Measurements from ENCODE around the gene ANKRD10. TPM values are rescaled to one million over a fixed set of nuclear protein-coding genes. Genes with fewer than 3 reads are reported as not detected.
A peak's percentile ranks its signal among the peaks of the same experiment; 100 is the strongest.
"Not testable (repeated sequence)": the region's sequence is repeated elsewhere in the genome, so short reads cannot be mapped to it uniquely, and the experiment has no call there.

Gene ANKRD10
- total RNA-seq, 4 donors from 2014 or later, result 87.8 to 182 (median 145) TPM

DNA sequence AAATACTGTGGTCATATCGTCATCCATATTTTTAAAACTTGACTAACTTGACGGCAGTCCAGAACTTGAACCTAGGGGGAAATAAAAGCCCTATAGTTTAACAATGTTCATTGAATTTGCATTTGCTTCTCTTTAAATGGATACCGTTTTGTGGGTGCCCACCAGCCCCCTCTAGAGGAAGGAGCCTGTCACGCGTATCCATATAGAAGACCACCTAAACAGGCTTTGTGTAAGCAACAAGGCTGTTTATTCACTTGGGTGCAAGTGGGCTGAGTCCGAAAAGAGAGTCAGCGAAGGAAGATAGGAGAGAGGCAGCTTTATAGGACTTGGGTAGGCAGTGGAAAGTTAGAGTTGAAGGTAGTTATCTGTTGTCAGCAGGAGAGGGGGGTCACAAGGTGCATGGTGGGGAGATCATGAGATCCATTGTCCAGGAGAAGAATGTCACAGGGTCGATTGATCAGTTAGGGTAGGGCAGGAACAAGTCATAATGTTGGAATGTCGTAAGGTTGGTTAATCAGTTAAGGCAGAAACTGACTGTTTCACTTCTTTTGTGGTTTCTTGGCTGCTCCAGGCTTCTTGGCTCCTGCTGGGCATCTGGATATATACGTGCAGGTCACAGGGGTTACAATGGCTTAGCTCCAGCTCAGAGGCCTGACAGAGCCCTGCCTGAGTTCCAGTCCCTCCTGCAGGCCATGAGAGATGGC, 42.5 kb upstream of the ANKRD10 start:
- ATAC-seq (ENCODE audit: low FRiP score), result no peak
- TF ChIP-seq, protein P1, sequence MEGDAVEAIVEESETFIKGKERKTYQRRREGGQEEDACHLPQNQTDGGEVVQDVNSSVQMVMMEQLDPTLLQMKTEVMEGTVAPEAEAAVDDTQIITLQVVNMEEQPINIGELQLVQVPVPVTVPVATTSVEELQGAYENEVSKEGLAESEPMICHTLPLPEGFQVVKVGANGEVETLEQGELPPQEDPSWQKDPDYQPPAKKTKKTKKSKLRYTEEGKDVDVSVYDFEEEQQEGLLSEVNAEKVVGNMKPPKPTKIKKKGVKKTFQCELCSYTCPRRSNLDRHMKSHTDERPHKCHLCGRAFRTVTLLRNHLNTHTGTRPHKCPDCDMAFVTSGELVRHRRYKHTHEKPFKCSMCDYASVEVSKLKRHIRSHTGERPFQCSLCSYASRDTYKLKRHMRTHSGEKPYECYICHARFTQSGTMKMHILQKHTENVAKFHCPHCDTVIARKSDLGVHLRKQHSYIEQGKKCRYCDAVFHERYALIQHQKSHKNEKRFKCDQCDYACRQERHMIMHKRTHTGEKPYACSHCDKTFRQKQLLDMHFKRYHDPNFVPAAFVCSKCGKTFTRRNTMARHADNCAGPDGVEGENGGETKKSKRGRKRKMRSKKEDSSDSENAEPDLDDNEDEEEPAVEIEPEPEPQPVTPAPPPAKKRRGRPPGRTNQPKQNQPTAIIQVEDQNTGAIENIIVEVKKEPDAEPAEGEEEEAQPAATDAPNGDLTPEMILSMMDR (IDR thresholded peaks at IDR 0.05), result no peak
- no peak for DNase-seq (ENCODE audit: low spot score)

DNA sequence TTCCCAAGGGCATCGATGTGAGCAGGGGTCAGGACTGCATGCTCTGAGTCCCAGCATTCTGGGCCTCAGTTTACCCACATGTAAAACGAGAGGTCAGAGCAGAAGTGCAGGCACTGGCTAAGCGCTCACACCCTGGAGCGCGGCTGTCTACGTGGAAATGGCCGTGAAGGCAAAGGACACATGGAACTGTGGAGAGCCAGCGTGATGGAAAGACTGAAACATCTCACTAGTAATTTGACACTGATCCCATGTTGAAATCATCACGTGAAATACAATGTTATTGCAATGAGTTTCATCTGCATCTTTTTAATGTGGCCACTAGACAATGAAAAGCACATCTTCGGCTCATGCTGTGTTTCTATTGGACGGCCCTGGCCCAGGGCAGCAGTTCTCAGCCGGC, 41.3 kb upstream of the ANKRD10 start:
- not testable (repeated sequence) for ATAC-seq (ENCODE audit: low FRiP score); DNase-seq (ENCODE audit: low spot score)

DNA sequence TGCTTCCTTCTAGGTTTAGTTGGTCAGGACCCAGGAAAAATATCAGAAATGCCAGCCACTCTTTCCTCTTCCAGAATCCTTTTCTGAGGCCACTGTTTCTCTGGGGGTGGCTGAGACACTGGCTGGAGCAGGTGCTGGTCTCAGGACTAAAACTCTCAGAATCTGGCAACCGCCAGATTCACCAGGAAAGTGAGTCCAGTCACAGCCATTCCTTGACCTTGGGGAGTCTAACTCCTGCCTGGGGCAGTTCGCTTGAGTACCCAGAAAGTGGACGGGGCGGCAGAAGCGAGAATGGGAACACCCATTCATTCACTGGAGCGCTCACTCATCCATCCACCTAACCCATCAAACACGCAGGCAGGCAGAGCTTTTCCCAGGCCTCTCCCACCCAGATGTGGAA, 40.7 kb upstream of the ANKRD10 start:
- not testable (repeated sequence) for DNase-seq (ENCODE audit: low spot score); ATAC-seq (ENCODE audit: low FRiP score)

DNA sequence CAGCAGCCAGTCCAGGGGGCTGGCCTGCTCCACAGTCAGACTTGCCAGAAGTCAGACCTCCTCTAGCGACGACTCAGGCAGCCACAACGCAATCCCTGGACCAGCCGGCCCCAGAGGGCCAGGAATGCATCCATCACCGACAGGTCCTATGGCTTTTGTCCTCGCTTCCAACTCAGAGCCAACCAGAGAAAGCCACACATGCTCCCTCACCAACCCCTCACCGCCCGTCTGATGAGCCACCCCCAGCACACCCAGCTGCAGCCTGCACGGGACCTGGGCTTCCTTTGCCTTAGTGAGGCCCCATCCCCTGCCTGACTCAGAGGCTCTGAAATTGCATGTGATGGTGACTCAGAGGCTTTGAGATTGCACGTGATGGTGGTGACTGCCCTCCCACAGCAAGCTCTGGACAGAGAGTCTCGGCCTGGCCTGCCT, 40.2 kb upstream of the ANKRD10 start:
- peak; percentile 87 for ATAC-seq (ENCODE audit: low FRiP score)
- peak; percentile 35 for DNase-seq (ENCODE audit: low spot score)

DNA sequence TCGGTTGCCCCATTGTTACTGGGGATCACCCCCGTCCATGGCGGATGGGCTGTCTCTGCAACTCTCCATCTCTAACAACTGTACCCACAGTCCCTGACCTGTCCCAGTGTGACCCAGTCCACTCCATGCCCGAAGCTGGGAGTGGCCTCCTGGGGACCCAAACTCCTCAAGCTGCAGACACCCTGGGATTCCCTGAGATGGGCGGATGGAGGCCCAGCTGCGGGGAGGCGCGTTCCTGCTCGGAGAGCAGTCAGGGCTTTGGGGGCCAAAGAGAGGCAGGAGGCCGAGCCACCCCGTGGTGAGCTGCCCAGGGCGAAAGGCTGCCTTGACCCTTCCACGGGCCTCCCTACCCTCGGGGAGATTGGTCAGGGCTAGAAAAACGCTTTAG, 39.7 kb upstream of the ANKRD10 start:
- DNase-seq (ENCODE audit: low spot score); ATAC-seq (ENCODE audit: low FRiP score): not testable (repeated sequence)

DNA sequence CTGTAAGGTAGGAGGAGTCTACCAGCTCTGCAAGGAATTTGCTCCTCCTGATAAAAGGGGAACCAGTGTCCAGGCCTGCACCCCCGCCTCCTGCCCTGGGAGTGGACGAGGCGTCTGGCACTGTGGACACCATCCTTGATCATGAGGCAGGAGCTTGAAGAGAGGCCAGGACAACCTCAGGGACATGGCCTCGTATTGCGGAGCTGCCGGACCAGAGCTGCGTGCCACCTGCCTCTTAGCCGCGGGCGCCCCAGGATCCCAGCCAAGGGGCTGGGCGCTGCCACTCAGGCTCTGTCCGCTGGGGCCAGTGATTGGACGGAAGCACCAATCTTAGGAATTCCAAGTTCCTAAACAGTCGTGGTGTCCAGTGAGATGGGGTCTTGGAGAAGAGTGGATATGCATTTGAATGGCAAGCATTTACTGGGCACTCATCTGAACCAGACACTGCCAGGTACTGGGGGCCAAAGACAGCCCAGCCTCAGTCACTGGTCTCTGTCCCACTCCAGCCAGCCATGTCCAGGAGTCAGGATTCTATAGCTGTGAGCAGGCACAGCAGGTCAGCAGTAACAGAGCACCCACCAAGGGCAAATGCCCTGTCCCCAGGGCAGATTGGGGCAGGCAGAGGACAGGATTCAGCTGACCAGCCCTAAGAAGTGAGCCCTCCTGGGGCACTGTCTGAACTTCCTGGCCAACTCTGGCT, 39.1 kb upstream of the ANKRD10 start:
- TF ChIP-seq, protein P1 (IDR thresholded peaks at IDR 0.05), result no peak
- DNase-seq (ENCODE audit: low spot score) (no peak), ATAC-seq (ENCODE audit: low FRiP score) (no peak)

DNA sequence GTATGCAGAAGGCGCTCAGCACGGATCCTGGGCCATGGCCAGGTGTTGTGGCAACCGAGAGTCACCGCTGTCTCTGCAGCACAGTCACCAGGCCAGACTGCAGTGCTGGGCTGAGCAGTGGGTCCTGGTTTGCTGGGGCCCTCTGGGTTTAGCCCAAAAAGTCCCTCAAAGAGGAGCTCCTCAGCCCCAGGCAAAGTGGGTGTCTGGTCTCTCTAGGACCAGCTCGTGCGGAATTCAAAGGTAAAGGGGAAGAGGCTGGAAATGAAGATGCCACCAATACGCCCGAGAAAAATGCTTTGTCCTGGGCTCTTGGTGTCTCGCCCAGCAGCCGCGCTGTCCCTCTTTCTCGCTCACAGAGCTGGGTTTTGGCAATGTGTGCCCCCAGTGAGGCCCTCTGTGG, 38.5 kb upstream of the ANKRD10 start:
- ATAC-seq (ENCODE audit: low FRiP score) (no peak), DNase-seq (ENCODE audit: low spot score) (no peak)
- TF ChIP-seq, protein P1 (IDR thresholded peaks at IDR 0.05), result no peak

DNA sequence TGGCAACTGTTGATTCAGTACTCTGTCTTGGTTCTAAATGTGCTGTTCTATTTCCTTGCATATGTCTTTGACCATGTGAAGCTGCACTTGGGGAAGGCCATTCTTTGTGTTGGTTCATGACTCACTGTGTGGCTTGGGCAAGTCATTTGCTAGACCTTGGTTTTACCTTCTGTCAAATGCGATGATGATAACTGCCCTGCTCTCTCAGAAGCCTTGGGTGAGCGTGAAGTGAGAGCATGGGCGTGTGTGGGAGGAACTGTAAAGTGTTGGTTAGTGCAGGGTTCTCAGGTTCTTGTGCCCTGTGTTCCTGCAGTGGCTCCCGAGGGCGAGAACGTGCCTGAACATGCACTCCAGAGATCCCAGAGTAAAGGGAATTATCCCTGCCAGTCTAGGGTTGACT, 37.3 kb upstream of the ANKRD10 start:
- ATAC-seq (ENCODE audit: low FRiP score); DNase-seq (ENCODE audit: low spot score): not testable (repeated sequence)

DNA sequence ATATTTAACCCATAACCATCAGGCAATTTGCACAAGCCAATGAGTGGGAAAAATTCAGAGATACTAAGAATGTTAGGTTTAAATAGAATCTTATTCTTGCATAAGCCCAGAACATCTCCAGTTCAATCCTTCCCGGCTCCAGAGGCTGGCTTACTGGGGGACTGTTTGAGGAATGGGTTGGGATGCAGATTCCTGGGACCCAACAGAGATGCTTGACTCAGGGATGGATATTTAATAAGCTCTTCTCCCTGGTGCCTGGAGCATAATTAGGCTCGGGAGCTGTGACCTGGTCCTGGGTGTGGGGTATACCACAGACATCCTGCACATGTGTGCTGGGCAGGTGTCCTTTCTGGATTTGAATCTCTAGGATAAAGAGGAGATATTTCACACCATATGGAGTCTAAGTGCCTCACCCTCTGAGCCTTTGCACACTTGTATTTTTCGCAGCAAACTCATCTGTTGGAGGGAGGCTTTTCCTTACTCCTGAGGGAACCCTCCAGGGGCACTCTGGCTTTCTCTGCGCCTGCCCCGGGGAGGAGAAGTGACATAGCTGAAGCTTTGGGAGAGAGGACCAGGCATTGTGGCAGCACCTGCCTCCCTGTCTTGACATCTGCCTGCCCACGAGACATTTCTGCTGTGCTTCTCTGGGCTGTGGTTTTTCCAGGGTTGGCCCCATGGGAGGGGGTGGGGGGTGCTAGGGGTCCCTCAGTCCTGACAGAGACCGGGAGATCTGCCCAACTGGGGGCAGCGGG, 36.1 kb upstream of the ANKRD10 start:
- TF ChIP-seq, protein P1 (IDR thresholded peaks at IDR 0.05), result no peak
- ATAC-seq (ENCODE audit: low FRiP score) (no peak), DNase-seq (ENCODE audit: low spot score) (no peak)
